ENCODE measurements around the gene PRKN.

PRKN gene

GRCh38 chr6:162289972-162290371 lies 437.6 kb downstream of the PRKN start:
- no peak for DNase-seq

GRCh38 chr6:162273986-162274385 lies 453.6 kb downstream of the PRKN start:
- no peak for DNase-seq

GRCh38 chr6:162271922-162272321 lies 455.6 kb downstream of the PRKN start:
- DNase-seq = no peak

- no peak for DNase-seq
Observed at GRCh38 chr6:162270966-162271365, 456.6 kb downstream of the PRKN start.

- no peak for DNase-seq
Observed at GRCh38 chr6:162267641-162268040, 459.9 kb downstream of the PRKN start.

GRCh38 chr6:162267126-162267525 lies 460.4 kb downstream of the PRKN start:
- DNase-seq = no peak

GRCh38 chr6:162264581-162264980 lies 463.0 kb downstream of the PRKN start:
- DNase-seq = no peak

GRCh38 chr6:162262466-162263196 lies 464.9 kb downstream of the PRKN start:
- no peak for DNase-seq

- DNase-seq = no peak
Observed at GRCh38 chr6:162261598-162261997, 466.0 kb downstream of the PRKN start.

- DNase-seq = no peak
Observed at GRCh38 chr6:162260027-162260426, 467.5 kb downstream of the PRKN start.

GRCh38 chr6:162258647-162259046 lies 468.9 kb downstream of the PRKN start:
- DNase-seq = no peak

- DNase-seq = no peak
Observed at GRCh38 chr6:162256361-162256760, 471.2 kb downstream of the PRKN start.

- no peak for DNase-seq
Observed at GRCh38 chr6:162251257-162251656, 476.3 kb downstream of the PRKN start.

- DNase-seq = no peak
Observed at GRCh38 chr6:162249907-162250642, 477.5 kb downstream of the PRKN start.

GRCh38 chr6:162245830-162246420 lies 481.6 kb downstream of the PRKN start:
- DNase-seq = no peak

- no peak for DNase-seq
Observed at GRCh38 chr6:162244031-162244430, 483.5 kb downstream of the PRKN start.

- DNase-seq = no peak
Observed at GRCh38 chr6:162242915-162243314, 484.7 kb downstream of the PRKN start.

GRCh38 chr6:162239330-162239729 lies 488.2 kb downstream of the PRKN start:
- DNase-seq = no peak

- no peak for DNase-seq
Observed at GRCh38 chr6:162238675-162239074, 488.9 kb downstream of the PRKN start.

GRCh38 chr6:162237331-162237730 lies 490.2 kb downstream of the PRKN start:
- no peak for DNase-seq

GRCh38 chr6:162234631-162235030 lies 492.9 kb downstream of the PRKN start:
- no peak for DNase-seq

GRCh38 chr6:162230147-162230752 lies 497.3 kb downstream of the PRKN start:
- no peak for DNase-seq

- no peak for DNase-seq
Observed at GRCh38 chr6:162229093-162229492, 498.5 kb downstream of the PRKN start.

GRCh38 chr6:162226803-162227202 lies 500.8 kb downstream of the PRKN start:
- no peak for DNase-seq

Measured in femur (tissue), 1 donor.